H9 (cell line): ENCODE results near the gene NACA. TPM values are rescaled to one million over a fixed set of nuclear protein-coding genes. Genes with fewer than 3 reads are reported as not detected.

ENCODE experiments used
- DNase-seq: peaks from one replicate; pipeline ENCODE4 v3.0.0-alpha.2; 2017
- H2AFZ ChIP-seq: one replicate; pipeline ENCODE4 v1.6.1; 2013; ENCODE audit warnings: mild to moderate bottlenecking, low read length, control low read depth, moderate library complexity
- H2AK5ac ChIP-seq: 2 replicates; pipeline ENCODE4 v1.6.1; 2013; ENCODE audit warnings: low read length, control low read depth, mixed read lengths; ENCODE audit not compliant: insufficient read length
- H2BK120ac ChIP-seq: one replicate; pipeline ENCODE4 v1.6.1; 2013; ENCODE audit warnings: low read depth, mild to moderate bottlenecking, low read length, control low read depth, inconsistent platforms; ENCODE audit not compliant: poor library complexity, severe bottlenecking
- H2BK12ac ChIP-seq: 2 replicates; pipeline ENCODE4 v1.6.1; 2013; ENCODE audit warnings: low read length, control low read depth, mixed read lengths, low read depth; ENCODE audit not compliant: insufficient read length
- H2BK15ac ChIP-seq: 2 replicates; pipeline ENCODE4 v1.6.1; 2013; ENCODE audit warnings: low read depth, low read length, control low read depth
- H2BK20ac ChIP-seq: one replicate; pipeline ENCODE4 v1.6.1; 2013; ENCODE audit warnings: low read depth, mild to moderate bottlenecking, low read length, control low read depth, inconsistent platforms; ENCODE audit not compliant: poor library complexity, severe bottlenecking
- H2BK5ac ChIP-seq: 2 replicates; pipeline ENCODE4 v1.6.1; 2013; ENCODE audit warnings: low read length, control low read depth, mixed read lengths; ENCODE audit not compliant: insufficient read length
- H3K14ac ChIP-seq: 2 replicates; pipeline ENCODE4 v1.6.1; 2013; ENCODE audit warnings: low read length, control low read depth; ENCODE audit not compliant: insufficient read depth
- H3K18ac ChIP-seq: 2 replicates; pipeline ENCODE4 v1.6.1; 2013; ENCODE audit warnings: low read depth, mild to moderate bottlenecking, mixed read lengths, low read length, control low read depth; ENCODE audit not compliant: insufficient read length
- H3K23ac ChIP-seq: 2 replicates; pipeline ENCODE4 v1.6.1; 2013; ENCODE audit warnings: low read length, control low read depth, mixed read lengths, low read depth; ENCODE audit not compliant: insufficient read length
- H3K23me2 ChIP-seq: 2 replicates; pipeline ENCODE4 v1.6.1; 2013; ENCODE audit warnings: low read depth, mild to moderate bottlenecking, mixed read lengths, low read length, control low read depth; ENCODE audit not compliant: insufficient read length, poor library complexity, severe bottlenecking
- H3K27ac ChIP-seq: 2 replicates; pipeline ENCODE4 v1.5.1; 2013; ENCODE audit warnings: low read length, control low read depth, mixed read lengths, low read depth; ENCODE audit not compliant: insufficient read length
- H3K27me3 ChIP-seq: 2 replicates; pipeline ENCODE4 v1.6.1; 2013; ENCODE audit warnings: low read length, control low read depth, inconsistent platforms; ENCODE audit not compliant: insufficient read depth
- H3K4ac ChIP-seq: 2 replicates; pipeline ENCODE4 v1.6.1; 2013; ENCODE audit warnings: low read depth, mild to moderate bottlenecking, control low read depth, inconsistent platforms, low read length, moderate library complexity
- H3K4me1 ChIP-seq: 2 replicates; pipeline ENCODE4 v1.6.1; 2013; ENCODE audit warnings: low read length, control low read depth, inconsistent platforms; ENCODE audit not compliant: insufficient read depth
- H3K4me2 ChIP-seq: 2 replicates; pipeline ENCODE4 v1.6.1; 2013; ENCODE audit warnings: low read length, control low read depth, mixed read lengths; ENCODE audit not compliant: insufficient read length, insufficient read depth
- H3K56ac ChIP-seq: 2 replicates; pipeline ENCODE4 v1.6.1; 2013; ENCODE audit warnings: low read depth, mild to moderate bottlenecking, mixed read lengths, low read length, control low read depth; ENCODE audit not compliant: insufficient read length
- H3K79me1 ChIP-seq: 2 replicates; pipeline ENCODE4 v1.6.1; 2013; ENCODE audit warnings: low read depth, mild to moderate bottlenecking, moderate library complexity, low read length, control low read depth, inconsistent platforms; ENCODE audit not compliant: insufficient read depth, poor library complexity, severe bottlenecking
- H3K79me2 ChIP-seq: 2 replicates; pipeline ENCODE4 v1.6.1; 2013; ENCODE audit warnings: low read length, control low read depth, inconsistent platforms; ENCODE audit not compliant: insufficient read depth
- H3K9ac ChIP-seq: 2 replicates; pipeline ENCODE4 v1.6.1; 2013; ENCODE audit warnings: low read length, control low read depth, mixed read lengths; ENCODE audit not compliant: insufficient read length; ENCODE audit errors: extremely low read depth
- H3K9me3 ChIP-seq: one replicate; pipeline ENCODE4 v1.6.1; 2013; ENCODE audit warnings: low read depth, low read length, inconsistent platforms; ENCODE audit not compliant: control insufficient read depth
- H3T11ph ChIP-seq: one replicate; pipeline ENCODE4 v1.6.1; 2013; ENCODE audit warnings: mild to moderate bottlenecking, low read length, control low read depth, inconsistent platforms
- H4K20me1 ChIP-seq: one replicate; pipeline ENCODE4 v1.6.1; 2013; ENCODE audit not compliant: control insufficient read depth, insufficient read length, insufficient read depth
- H4K5ac ChIP-seq: 2 replicates; pipeline ENCODE4 v1.6.1; 2013; ENCODE audit warnings: low read depth, mild to moderate bottlenecking, mixed read lengths, low read length, control low read depth; ENCODE audit not compliant: insufficient read length
- H4K8ac ChIP-seq: replicated peaks from 2 replicates; pipeline ENCODE4 v1.6.1; 2013; ENCODE audit warnings: low read length, control low read depth, mixed read lengths, low read depth; ENCODE audit not compliant: insufficient read length
- H4K91ac ChIP-seq: 2 replicates; pipeline ENCODE4 v1.6.1; 2013; ENCODE audit warnings: low read depth, mild to moderate bottlenecking, moderate library complexity, mixed read lengths, low read length, control low read depth; ENCODE audit not compliant: insufficient read length
- H3K27ac Mint-ChIP-seq, 3 experiments: 2 replicates in 2 of 3; 3 replicates in 1 of 3; pipeline ENCODE4 v1.8.0; 2020 to 2021; ENCODE audit warnings: mixed read lengths in 3 of 3, mild to moderate bottlenecking in 1 of 3, moderate library complexity in 1 of 3
- H3K27me3 Mint-ChIP-seq: 2 replicates; pipeline ENCODE4 v1.8.0; 2021; ENCODE audit warnings: low read depth, mild to moderate bottlenecking, moderate library complexity, mixed read lengths
- H3K36me3 Mint-ChIP-seq, 3 experiments: 2 replicates in 2 of 3; 3 replicates in 1 of 3; pipeline ENCODE4 v1.8.0; 2020 to 2021; ENCODE audit warnings: low read depth in 3 of 3, mixed read lengths in 3 of 3; ENCODE audit not compliant: insufficient read depth in 1 of 3
- H3K4me1 Mint-ChIP-seq, 2 experiments: 2 replicates each; pipeline ENCODE4 v1.8.0; 2020; ENCODE audit warnings: mixed read lengths in 2 of 2
- H3K4me3 Mint-ChIP-seq, 2 experiments: 2 replicates in 1 of 2; 3 replicates in 1 of 2; pipeline ENCODE4 v1.8.0; 2020 to 2021; ENCODE audit warnings: mild to moderate bottlenecking in 2 of 2, mixed read lengths in 2 of 2, moderate library complexity in 1 of 2
- H3K9me3 Mint-ChIP-seq, 2 experiments: 2 replicates in 1 of 2; 3 replicates in 1 of 2; pipeline ENCODE4 v1.8.0; 2020; ENCODE audit warnings: mild to moderate bottlenecking in 2 of 2, mixed read lengths in 2 of 2, moderate library complexity in 1 of 2
- WGBS: extraction: QIAGEN DNeasy Blood & Tissue Kit; methylation state at CpG from one replicate; pipeline ENCODE4 v1.1.7; 2013; ENCODE audit warnings: missing lambda C conversion rate, low lambda C conversion rate, mixed read lengths; ENCODE audit not compliant: insufficient read length; ENCODE audit errors: extremely low coverage; 5-methylcytosine and 5-hydroxymethylcytosine counted together
- total RNA-seq: library from RNA; stranded (reverse); gene quantifications from 2 replicates; pipeline ENCODE4 v1.2.1, GENCODE V29; 2021
- TF ChIP-seq, protein P1 (sequence below): fragments of 200-600 bp; sonication (generic); conservative IDR thresholded peaks from 3 replicates; pipeline ENCODE4 v1.8.0; 2021; ENCODE audit warnings: antibody characterized with exemption, mild to moderate bottlenecking

NACA gene
- total RNA-seq, 1 experiment from 2014 or later: 1,204 TPM

DNA sequence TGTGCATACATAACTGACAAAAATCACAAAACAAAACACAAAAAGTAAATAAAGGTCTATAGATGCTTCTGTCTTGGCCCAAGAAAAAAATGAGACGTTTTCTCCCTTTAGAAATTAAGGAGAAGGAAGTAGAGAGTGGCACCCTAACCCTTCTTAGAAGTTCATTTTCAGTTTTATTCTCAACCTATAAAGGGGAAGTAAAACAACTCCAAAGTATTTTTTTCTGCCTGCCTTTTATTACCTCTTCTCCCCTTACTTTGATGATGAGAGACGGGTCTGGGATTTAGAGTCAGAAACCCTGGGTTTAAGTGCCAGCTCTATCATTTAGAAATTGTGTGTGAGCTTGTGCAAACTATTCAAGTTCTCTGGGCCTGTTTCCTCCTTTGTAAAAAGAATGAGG is 24.3 kb upstream of the NACA start:
- Histone ChIP-seq H4K8ac (no peak overlapping the region), H2BK20ac (no peak overlapping the region), H3K14ac (no peak overlapping the region), H2BK12ac (no peak overlapping the region), H3K23ac (no peak overlapping the region), H4K20me1 (no peaks in the 10 kb centered on the region), H3T11ph (no peak overlapping the region), H3K56ac (no peak overlapping the region), H3K4me2 (no peak overlapping the region), H4K91ac (no peak overlapping the region), H2AK5ac (no peak overlapping the region), H3K9ac (no peak overlapping the region), H3K18ac (no peak overlapping the region), H3K23me2 (peaks cover 9% of the 10 kb centered on the region), H2BK5ac (no peak overlapping the region), H2AFZ (no peak overlapping the region), H4K5ac (no peak overlapping the region), H3K79me1 (no peaks in the 10 kb centered on the region), H3K4ac (no peak overlapping the region), H3K79me2 (no peaks in the 10 kb centered on the region), H2BK15ac (no peak overlapping the region), H3K4me1 (no peaks in the 10 kb centered on the region), H2BK120ac (no peak overlapping the region), H3K27ac (no peak overlapping the region), H3K9me3 (no peaks in the 10 kb centered on the region), H3K27me3 (no peaks in the 10 kb centered on the region)
- no peak overlapping the region for H3K27ac Mint-ChIP-seq
- H3K4me3 Mint-ChIP-seq: no peak overlapping the region
- peaks cover 14 to 15% of the 10 kb centered on the region in 2 experiments for H3K4me1 Mint-ChIP-seq
- no CpG with 5 or more reads among the region's 2 CpGs for WGBS
- H3K27me3 Mint-ChIP-seq: no peaks in the 10 kb centered on the region
- H3K9me3 Mint-ChIP-seq: no peaks in the 10 kb centered on the region
- DNase-seq: no peak
- peaks cover 33 to 60% (median 55%) of the 10 kb centered on the region in 3 experiments for H3K36me3 Mint-ChIP-seq
- TF ChIP-seq, protein P1, sequence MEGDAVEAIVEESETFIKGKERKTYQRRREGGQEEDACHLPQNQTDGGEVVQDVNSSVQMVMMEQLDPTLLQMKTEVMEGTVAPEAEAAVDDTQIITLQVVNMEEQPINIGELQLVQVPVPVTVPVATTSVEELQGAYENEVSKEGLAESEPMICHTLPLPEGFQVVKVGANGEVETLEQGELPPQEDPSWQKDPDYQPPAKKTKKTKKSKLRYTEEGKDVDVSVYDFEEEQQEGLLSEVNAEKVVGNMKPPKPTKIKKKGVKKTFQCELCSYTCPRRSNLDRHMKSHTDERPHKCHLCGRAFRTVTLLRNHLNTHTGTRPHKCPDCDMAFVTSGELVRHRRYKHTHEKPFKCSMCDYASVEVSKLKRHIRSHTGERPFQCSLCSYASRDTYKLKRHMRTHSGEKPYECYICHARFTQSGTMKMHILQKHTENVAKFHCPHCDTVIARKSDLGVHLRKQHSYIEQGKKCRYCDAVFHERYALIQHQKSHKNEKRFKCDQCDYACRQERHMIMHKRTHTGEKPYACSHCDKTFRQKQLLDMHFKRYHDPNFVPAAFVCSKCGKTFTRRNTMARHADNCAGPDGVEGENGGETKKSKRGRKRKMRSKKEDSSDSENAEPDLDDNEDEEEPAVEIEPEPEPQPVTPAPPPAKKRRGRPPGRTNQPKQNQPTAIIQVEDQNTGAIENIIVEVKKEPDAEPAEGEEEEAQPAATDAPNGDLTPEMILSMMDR: no peak
